ENCODE data around the gene DIS3L2.

The DIS3L2 gene

DNA sequence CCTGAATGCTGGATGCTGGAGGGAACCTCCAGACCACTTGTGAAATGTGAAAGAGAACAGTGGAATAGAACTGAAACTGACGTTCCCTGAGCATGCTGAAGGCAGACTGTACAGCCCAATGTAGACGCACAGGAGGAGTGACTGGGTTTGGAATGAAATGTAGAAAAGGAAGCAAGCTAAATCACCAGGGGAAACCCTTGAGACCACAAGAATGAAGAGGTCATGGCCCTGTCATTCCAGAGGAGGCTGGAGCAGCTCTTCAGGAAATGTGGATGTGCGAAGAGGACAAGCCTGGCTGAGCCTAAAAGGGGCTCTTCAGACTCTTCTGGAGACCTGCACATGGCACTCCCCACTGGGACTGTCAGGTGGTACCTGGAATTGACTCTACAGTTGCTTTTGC is 298.6 kb downstream of the DIS3L2 start:
- no peaks in the 10 kb centered on the region; the same call in 1 of the 2 replicates for H3K36me3 ChIP-seq (ENCODE audit: insufficient read depth, low read length)
- DNase-seq (ENCODE audit: low read depth, low spot score): no peak
- no peak overlapping the region for H3K4me3 ChIP-seq

DNA sequence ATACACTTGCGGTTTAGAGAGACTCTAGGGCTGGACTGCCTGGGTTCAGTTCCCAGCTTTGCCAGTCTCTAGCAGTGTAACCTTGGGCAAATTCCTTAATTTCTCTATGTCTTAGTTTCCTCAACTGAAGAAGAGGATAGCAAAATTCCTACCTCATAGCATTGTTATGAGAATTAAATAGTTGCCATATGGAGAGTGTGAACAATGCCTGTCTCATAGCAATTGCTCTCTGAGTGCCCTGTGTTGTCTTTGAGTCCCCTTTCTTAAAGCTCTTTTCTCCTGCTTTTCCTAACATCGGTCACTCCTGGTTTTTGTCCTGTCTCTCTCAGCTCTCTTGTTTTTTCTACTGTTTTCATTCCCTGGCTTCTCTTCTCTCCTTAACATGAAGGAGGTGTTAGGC is 300.3 kb downstream of the DIS3L2 start:
- Histone ChIP-seq H3K4me3 (no peak overlapping the region), H3K27ac (no peak overlapping the region), H3K36me3 (ENCODE audit: insufficient read depth, low read length) (no peaks in the 10 kb centered on the region; the same call in 1 of the 2 replicates), H3K9me3 (ENCODE audit: low read depth, low read length) (no peaks in the 10 kb centered on the region), H3K9ac (ENCODE audit: insufficient read length) (no peak overlapping the region)
- TF ChIP-seq FOXP2 (optimal IDR thresholded peaks at IDR 0.05; ENCODE audit: control extremely low read depth, extremely low read length, insufficient read depth): no peak
- no peak for DNase-seq (ENCODE audit: low read depth, low spot score)

More for the DNA sequence above, 298.6 kb downstream of the DIS3L2 start:
- H3K9me3 ChIP-seq (ENCODE audit: low read depth, low read length): no peaks in the 10 kb centered on the region
- no peak overlapping the region for H3K9ac ChIP-seq (ENCODE audit: insufficient read length)
- TF ChIP-seq EZH2 (IDR thresholded peaks at IDR 0.05) (no peak), POLR2AphosphoS5 (IDR thresholded peaks at IDR 0.05; ENCODE audit: borderline replicate concordance, low read depth, low read length) (no peak), FOXP2 (optimal IDR thresholded peaks at IDR 0.05; ENCODE audit: control extremely low read depth, extremely low read length, insufficient read depth) (no peak)
- no peak overlapping the region for H3K27ac ChIP-seq

- Histone ChIP-seq H3K27ac (no peak overlapping the region), H3K36me3 (ENCODE audit: insufficient read depth, low read length) (no peaks in the 10 kb centered on the region; the same call in 1 of the 2 replicates), H3K9ac (ENCODE audit: insufficient read length) (no peak overlapping the region), H3K4me3 (no peak overlapping the region), H3K9me3 (ENCODE audit: low read depth, low read length) (no peaks in the 10 kb centered on the region)
- no peak for DNase-seq (ENCODE audit: low read depth, low spot score)
- TF ChIP-seq FOXP2 (optimal IDR thresholded peaks at IDR 0.05; ENCODE audit: control extremely low read depth, extremely low read length, insufficient read depth) (no peak), EZH2 (IDR thresholded peaks at IDR 0.05) (no peak), POLR2AphosphoS5 (IDR thresholded peaks at IDR 0.05; ENCODE audit: borderline replicate concordance, low read depth, low read length) (no peak)
These were observed 301.8 kb downstream of the DIS3L2 start for GRCh38 chr2:232263295-232263694.

- Histone ChIP-seq H3K27ac (no peak overlapping the region), H3K9ac (ENCODE audit: insufficient read length) (no peak overlapping the region), H3K4me3 (no peak overlapping the region), H3K9me3 (ENCODE audit: low read depth, low read length) (no peaks in the 10 kb centered on the region), H3K36me3 (ENCODE audit: insufficient read depth, low read length) (no peaks in the 10 kb centered on the region; the same call in 1 of the 2 replicates)
- TF ChIP-seq POLR2AphosphoS5 (IDR thresholded peaks at IDR 0.05; ENCODE audit: borderline replicate concordance, low read depth, low read length): no peak
- no peak for TF ChIP-seq FOXP2 (optimal IDR thresholded peaks at IDR 0.05; ENCODE audit: control extremely low read depth, extremely low read length, insufficient read depth)
- TF ChIP-seq EZH2 (IDR thresholded peaks at IDR 0.05): no peak
- DNase-seq (ENCODE audit: low read depth, low spot score): no peak
These were observed 302.6 kb downstream of the DIS3L2 start for GRCh38 chr2:232264081-232264480.

GRCh38 chr2:232265329-232265728 is 303.8 kb downstream of the DIS3L2 start:
- H3K9ac ChIP-seq (ENCODE audit: insufficient read length): no peak overlapping the region
- no peak overlapping the region for H3K27ac ChIP-seq
- no peak for DNase-seq (ENCODE audit: low read depth, low spot score)
- no peaks in the 10 kb centered on the region for H3K9me3 ChIP-seq (ENCODE audit: low read depth, low read length)
- TF ChIP-seq POLR2AphosphoS5 (IDR thresholded peaks at IDR 0.05; ENCODE audit: borderline replicate concordance, low read depth, low read length): no peak
- TF ChIP-seq EZH2 (IDR thresholded peaks at IDR 0.05): no peak
- TF ChIP-seq FOXP2 (optimal IDR thresholded peaks at IDR 0.05; ENCODE audit: control extremely low read depth, extremely low read length, insufficient read depth): no peak
- no peak overlapping the region for H3K4me3 ChIP-seq
- no peaks in the 10 kb centered on the region; the same call in 1 of the 2 replicates for H3K36me3 ChIP-seq (ENCODE audit: insufficient read depth, low read length)

- Histone ChIP-seq H3K4me3 (no peak overlapping the region), H3K9ac (ENCODE audit: insufficient read length) (no peak overlapping the region), H3K9me3 (ENCODE audit: low read depth, low read length) (no peaks in the 10 kb centered on the region), H3K36me3 (ENCODE audit: insufficient read depth, low read length) (no peaks in the 10 kb centered on the region; the same call in 1 of the 2 replicates), H3K27ac (no peak overlapping the region)
- no peak for DNase-seq (ENCODE audit: low read depth, low spot score)
- no peak for TF ChIP-seq POLR2AphosphoS5 (IDR thresholded peaks at IDR 0.05; ENCODE audit: borderline replicate concordance, low read depth, low read length)
- TF ChIP-seq FOXP2 (optimal IDR thresholded peaks at IDR 0.05; ENCODE audit: control extremely low read depth, extremely low read length, insufficient read depth): no peak
- no peak for TF ChIP-seq EZH2 (IDR thresholded peaks at IDR 0.05)
These were observed 307.2 kb downstream of the DIS3L2 start for GRCh38 chr2:232268636-232269165.

DNA sequence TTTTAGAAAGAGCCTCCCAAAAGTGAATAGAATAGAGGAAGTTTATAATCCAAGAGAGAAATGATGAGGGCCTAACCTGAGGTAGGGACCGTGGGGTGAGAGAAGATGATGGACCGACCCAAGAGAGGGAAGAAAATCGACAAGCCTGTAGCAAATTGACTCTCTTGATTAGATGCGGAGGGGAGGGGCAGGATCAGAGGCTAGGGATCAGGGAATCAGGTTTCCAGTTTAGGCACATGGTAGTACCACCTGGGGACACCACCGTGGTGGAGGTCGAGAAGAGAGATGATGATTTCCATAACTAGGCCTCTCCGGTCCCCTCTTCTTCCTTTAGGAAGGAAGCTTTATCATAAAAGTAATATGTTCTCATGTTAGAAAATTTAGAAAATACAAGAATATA is 308.4 kb downstream of the DIS3L2 start:
- TF ChIP-seq POLR2AphosphoS5 (IDR thresholded peaks at IDR 0.05; ENCODE audit: borderline replicate concordance, low read depth, low read length): no peak
- TF ChIP-seq EZH2 (IDR thresholded peaks at IDR 0.05): no peak
- no peak for TF ChIP-seq FOXP2 (optimal IDR thresholded peaks at IDR 0.05; ENCODE audit: control extremely low read depth, extremely low read length, insufficient read depth)
- Histone ChIP-seq H3K9me3 (ENCODE audit: low read depth, low read length) (no peaks in the 10 kb centered on the region), H3K9ac (ENCODE audit: insufficient read length) (no peak overlapping the region), H3K36me3 (ENCODE audit: insufficient read depth, low read length) (no peaks in the 10 kb centered on the region), H3K27ac (no peak overlapping the region), H3K4me3 (no peak overlapping the region)
- DNase-seq (ENCODE audit: low read depth, low spot score): no peak

- H3K36me3 ChIP-seq (ENCODE audit: insufficient read depth, low read length): peaks cover 3% of the 10 kb centered on the region; the same call in 1 of the 2 replicates
- H3K9ac ChIP-seq (ENCODE audit: insufficient read length): no peak overlapping the region
These were observed 312.6 kb downstream of the DIS3L2 start for GRCh38 chr2:232273903-232274643.

More at GRCh38 chr2:232273903-232274643, 312.6 kb downstream of the DIS3L2 start:
- Histone ChIP-seq H3K9me3 (ENCODE audit: low read depth, low read length) (0 out of 2 replicates have a peak, but pooled peaks cover 5% of the 10 kb centered on the region), H3K27ac (no peak overlapping the region), H3K4me3 (no peak overlapping the region)
- DNase-seq (ENCODE audit: low read depth, low spot score): no peak
- TF ChIP-seq FOXP2 (optimal IDR thresholded peaks at IDR 0.05; ENCODE audit: control extremely low read depth, extremely low read length, insufficient read depth): no peak
- no peak for TF ChIP-seq POLR2AphosphoS5 (IDR thresholded peaks at IDR 0.05; ENCODE audit: borderline replicate concordance, low read depth, low read length)
- TF ChIP-seq EZH2 (IDR thresholded peaks at IDR 0.05): no peak
